CD4-positive, alpha-beta T cell (primary cell): ENCODE results near the gene TIE1. TPM values are rescaled to one million over a fixed set of nuclear protein-coding genes. Genes with fewer than 3 reads are reported as not detected.

Experiments used
- ATAC-seq: fragments of 200-7000 bp; cut with Tn5 transposase; one replicate; pipeline ENCODE4 v1.10.0; 2022; ENCODE audit warnings: mild to moderate bottlenecking; ENCODE audit not compliant: poor library complexity
- CTCF ChIA-PET: fragments of 350-600 bp; sonication (Branson Sonifier 250); formaldehyde crosslinking; loops from one replicate; lab custom pipeline; 2021; ENCODE audit warnings: antibody characterized with exemption, inconsistent platforms; lab: Charles Lee
- POLR2A ChIA-PET: fragments of 350-600 bp; sonication (Branson Sonifier 250); formaldehyde crosslinking; loops from one replicate; lab custom pipeline; 2021; ENCODE audit warnings: antibody characterized with exemption, inconsistent platforms; lab: Charles Lee
- DNase-seq, 14 experiments: peaks; one replicate each; pipeline ENCODE4 v3.0.0-alpha.2; 2013 to 2020; ENCODE audit warnings: mixed read lengths in 2 of 14
- H3K27ac ChIP-seq, 2 donors: one replicate each; pipeline versions ENCODE4 v1.5.1 to v1.7.0; 2013; ENCODE audit warnings: low read length in 2 of 2, low read depth in 1 of 2, mild to moderate bottlenecking in 1 of 2
- H3K27me3 ChIP-seq, 2 experiments: 1 replicate in 1 of 2; 2 replicates in 1 of 2; pipeline versions ENCODE4 v1.6.1 to v1.7.0; 2013; ENCODE audit warnings: low read length in 2 of 2, control low read depth in 1 of 2, mild to moderate bottlenecking in 1 of 2, moderate library complexity in 1 of 2; ENCODE audit not compliant: insufficient read depth in 2 of 2, control insufficient read depth in 1 of 2
- H3K36me3 ChIP-seq: one replicate; pipeline ENCODE4 v1.6.1; 2013; ENCODE audit warnings: low read length, control low read depth; ENCODE audit not compliant: insufficient read depth
- H3K4me1 ChIP-seq: one replicate; pipeline ENCODE4 v1.6.1; 2013; ENCODE audit warnings: low read length, control low read depth; ENCODE audit not compliant: insufficient read depth
- H3K4me3 ChIP-seq: one replicate; pipeline ENCODE4 v1.5.1; 2013; ENCODE audit warnings: mild to moderate bottlenecking, low read length, moderate library complexity
- H3K9me3 ChIP-seq, 2 experiments: 1 replicate in 1 of 2; 2 replicates in 1 of 2; pipeline versions ENCODE4 v1.6.1 to v1.7.0; 2013; ENCODE audit warnings: low read length in 2 of 2, mild to moderate bottlenecking in 2 of 2, control low read depth in 1 of 2, moderate library complexity in 1 of 2; ENCODE audit not compliant: control insufficient read depth in 1 of 2, insufficient read depth in 1 of 2
- H3K27ac Mint-ChIP-seq: one replicate; pipeline ENCODE4 v1.8.0; 2020; ENCODE audit warnings: mixed read lengths
- H3K27me3 Mint-ChIP-seq: one replicate; pipeline ENCODE4 v1.8.0; 2021; ENCODE audit warnings: mixed read lengths
- H3K36me3 Mint-ChIP-seq: one replicate; pipeline ENCODE4 v1.8.0; 2021; ENCODE audit warnings: low read depth, mixed read lengths
- H3K4me1 Mint-ChIP-seq: one replicate; pipeline ENCODE4 v1.8.0; 2021; ENCODE audit warnings: low read depth, mixed read lengths
- H3K4me3 Mint-ChIP-seq: one replicate; pipeline ENCODE4 v1.8.0; 2020; ENCODE audit warnings: mild to moderate bottlenecking, mixed read lengths
- H3K9me3 Mint-ChIP-seq: one replicate; pipeline ENCODE4 v1.8.0; 2020; ENCODE audit warnings: mixed read lengths
- intact Hi-C, 2 experiments: fragments of 100-400 bp; cut with DNase I in 1 of 2; cut with micrococcal nuclease in 1 of 2; formaldehyde crosslinking; loops; one replicate each; pipeline versions ENCODE4 v1.15.1 to v1.9.0; 2023 to 2025; cut with DNase I, micrococcal nuclease
- total RNA-seq, 174 experiments: library from RNA in 2 of 174; stranded (reverse) in 2 of 174; gene quantifications; one replicate each; pipeline ENCODE4 v1.2.3 and lab custom pipeline; 2021 to 2026
- TF ChIP-seq, protein P1 (sequence below): fragments of 200-600 bp; IDR thresholded peaks from one replicate; pipeline ENCODE4 v1.8.0; 2022; ENCODE audit warnings: antibody characterized with exemption, mild to moderate bottlenecking

Gene TIE1
- total RNA-seq, 2 experiments from 2014 or later, result not detected

- Mint-ChIP-seq H3K4me3 (no peak overlapping the region), H3K4me1 (no peaks in the 10 kb centered on the region), H3K9me3 (no peaks in the 10 kb centered on the region), H3K36me3 (no peaks in the 10 kb centered on the region), H3K27ac (no peak overlapping the region), H3K27me3 (peaks cover 10% of the 10 kb centered on the region)
- H3K27me3 ChIP-seq, result no peaks in the 10 kb centered on the region
- no peak for ATAC-seq
- H3K27ac ChIP-seq, result no peak overlapping the region
- TF ChIP-seq, protein P1, sequence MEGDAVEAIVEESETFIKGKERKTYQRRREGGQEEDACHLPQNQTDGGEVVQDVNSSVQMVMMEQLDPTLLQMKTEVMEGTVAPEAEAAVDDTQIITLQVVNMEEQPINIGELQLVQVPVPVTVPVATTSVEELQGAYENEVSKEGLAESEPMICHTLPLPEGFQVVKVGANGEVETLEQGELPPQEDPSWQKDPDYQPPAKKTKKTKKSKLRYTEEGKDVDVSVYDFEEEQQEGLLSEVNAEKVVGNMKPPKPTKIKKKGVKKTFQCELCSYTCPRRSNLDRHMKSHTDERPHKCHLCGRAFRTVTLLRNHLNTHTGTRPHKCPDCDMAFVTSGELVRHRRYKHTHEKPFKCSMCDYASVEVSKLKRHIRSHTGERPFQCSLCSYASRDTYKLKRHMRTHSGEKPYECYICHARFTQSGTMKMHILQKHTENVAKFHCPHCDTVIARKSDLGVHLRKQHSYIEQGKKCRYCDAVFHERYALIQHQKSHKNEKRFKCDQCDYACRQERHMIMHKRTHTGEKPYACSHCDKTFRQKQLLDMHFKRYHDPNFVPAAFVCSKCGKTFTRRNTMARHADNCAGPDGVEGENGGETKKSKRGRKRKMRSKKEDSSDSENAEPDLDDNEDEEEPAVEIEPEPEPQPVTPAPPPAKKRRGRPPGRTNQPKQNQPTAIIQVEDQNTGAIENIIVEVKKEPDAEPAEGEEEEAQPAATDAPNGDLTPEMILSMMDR, result no peak
- H3K4me3 ChIP-seq, result no peak overlapping the region
- no peaks in the 10 kb centered on the region for H3K4me1 ChIP-seq
- intact Hi-C loops, result no loop called here
- ChIA-PET POLR2A (no interaction called here), CTCF (no interaction called here)
- no peaks in the 10 kb centered on the region for H3K36me3 ChIP-seq
- no peaks in the 10 kb centered on the region for H3K9me3 ChIP-seq
- no peak for DNase-seq
These were observed 16.7 kb upstream of the TIE1 start for GRCh38 chr1:43284065-43284464.

GRCh38 chr1:43284546-43285110 is 16.2 kb upstream of the TIE1 start:
- no peaks in the 10 kb centered on the region for H3K4me1 ChIP-seq
- POLR2A ChIA-PET, result no interaction called here
- no peaks in the 10 kb centered on the region for H3K9me3 ChIP-seq
- DNase-seq (no peak), ATAC-seq (no peak)
- Mint-ChIP-seq H3K4me1 (no peaks in the 10 kb centered on the region), H3K9me3 (no peaks in the 10 kb centered on the region), H3K27ac (no peak overlapping the region), H3K27me3 (peaks cover 10% of the 10 kb centered on the region), H3K4me3 (no peak overlapping the region), H3K36me3 (no peaks in the 10 kb centered on the region)
- TF ChIP-seq, protein P1, result no peak
- no peak overlapping the region for H3K27ac ChIP-seq
- intact Hi-C loops, result no loop called here
- H3K36me3 ChIP-seq, result no peaks in the 10 kb centered on the region
- CTCF ChIA-PET, result no interaction called here
- H3K4me3 ChIP-seq, result no peak overlapping the region
- no peaks in the 10 kb centered on the region for H3K27me3 ChIP-seq

- peak in 1 of 14 experiments; percentile 22 for DNase-seq
- Histone ChIP-seq H3K36me3 (no peaks in the 10 kb centered on the region), H3K4me1 (no peaks in the 10 kb centered on the region), H3K27ac (no peak within 1 kb of the TSS), H3K9me3 (no peaks in the 10 kb centered on the region), H3K4me3 (no peak within 1 kb of the TSS), H3K27me3 (no peaks in the 10 kb centered on the region)
- Mint-ChIP-seq H3K36me3 (no peaks in the 10 kb centered on the region), H3K27me3 (peaks cover 4% of the 10 kb centered on the region), H3K4me1 (no peaks in the 10 kb centered on the region), H3K9me3 (no peaks in the 10 kb centered on the region), H3K4me3 (no peak within 1 kb of the TSS), H3K27ac (no peak within 1 kb of the TSS)
- intact Hi-C loops, result no loop called here
- POLR2A ChIA-PET, result no interaction called here
- ATAC-seq, result no peak
- CTCF ChIA-PET, result no interaction called here
- TF ChIP-seq, protein P1, result no peak
These were observed 15.4 kb upstream of the TIE1 start, which contains the start of gene C1orf210 for GRCh38 chr1:43285269-43285990. C1orf210 (minus strand) TSS chr1:43285581; CDS start chr1:43283270, 2,311 bp downstream.
